Measurements from ENCODE around the gene PNRC2.

Gene PNRC2

GRCh38 chr1:23963617-23964234, 4.1 kb downstream of the PNRC2 start:
- TF ChIP-seq, protein P1, sequence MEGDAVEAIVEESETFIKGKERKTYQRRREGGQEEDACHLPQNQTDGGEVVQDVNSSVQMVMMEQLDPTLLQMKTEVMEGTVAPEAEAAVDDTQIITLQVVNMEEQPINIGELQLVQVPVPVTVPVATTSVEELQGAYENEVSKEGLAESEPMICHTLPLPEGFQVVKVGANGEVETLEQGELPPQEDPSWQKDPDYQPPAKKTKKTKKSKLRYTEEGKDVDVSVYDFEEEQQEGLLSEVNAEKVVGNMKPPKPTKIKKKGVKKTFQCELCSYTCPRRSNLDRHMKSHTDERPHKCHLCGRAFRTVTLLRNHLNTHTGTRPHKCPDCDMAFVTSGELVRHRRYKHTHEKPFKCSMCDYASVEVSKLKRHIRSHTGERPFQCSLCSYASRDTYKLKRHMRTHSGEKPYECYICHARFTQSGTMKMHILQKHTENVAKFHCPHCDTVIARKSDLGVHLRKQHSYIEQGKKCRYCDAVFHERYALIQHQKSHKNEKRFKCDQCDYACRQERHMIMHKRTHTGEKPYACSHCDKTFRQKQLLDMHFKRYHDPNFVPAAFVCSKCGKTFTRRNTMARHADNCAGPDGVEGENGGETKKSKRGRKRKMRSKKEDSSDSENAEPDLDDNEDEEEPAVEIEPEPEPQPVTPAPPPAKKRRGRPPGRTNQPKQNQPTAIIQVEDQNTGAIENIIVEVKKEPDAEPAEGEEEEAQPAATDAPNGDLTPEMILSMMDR (IDR thresholded peaks at IDR 0.05; ENCODE audit: low read depth, low read length, missing control alignments), result no peak
- DNase-seq (ENCODE audit: low read depth), result no peak
- H3K4me3 ChIP-seq (ENCODE audit: low read depth, low read length), result no peak overlapping the region
- in situ Hi-C loops (cut with HindIII; ENCODE audit: low sequenced_read_pairs), result loop anchor here (10.0 kb wide), 2 partner anchors 61 to 121 kb away; no protein-coding TSS in a partner anchor

GRCh38 chr1:23964235-23964668, 4.6 kb downstream of the PNRC2 start:
- DNase-seq (ENCODE audit: low read depth), result no peak
- TF ChIP-seq, protein P1 (IDR thresholded peaks at IDR 0.05; ENCODE audit: low read depth, low read length, missing control alignments), result no peak
- H3K4me3 ChIP-seq (ENCODE audit: low read depth, low read length), result no peak overlapping the region
- in situ Hi-C loops (cut with HindIII; ENCODE audit: low sequenced_read_pairs), result loop anchor here (10.0 kb wide), 2 partner anchors 61 to 121 kb away; no protein-coding TSS in a partner anchor

GRCh38 chr1:23964790-23965740, 5.4 kb downstream of the PNRC2 start:
- no peak overlapping the region for H3K4me3 ChIP-seq (ENCODE audit: low read depth, low read length)
- TF ChIP-seq, protein P1 (IDR thresholded peaks at IDR 0.05; ENCODE audit: low read depth, low read length, missing control alignments), result no peak
- in situ Hi-C loops (cut with HindIII; ENCODE audit: low sequenced_read_pairs), result loop anchor here (10.0 kb wide), 2 partner anchors 60 to 120 kb away; no protein-coding TSS in a partner anchor
- DNase-seq (ENCODE audit: low read depth), result no peak

DNA sequence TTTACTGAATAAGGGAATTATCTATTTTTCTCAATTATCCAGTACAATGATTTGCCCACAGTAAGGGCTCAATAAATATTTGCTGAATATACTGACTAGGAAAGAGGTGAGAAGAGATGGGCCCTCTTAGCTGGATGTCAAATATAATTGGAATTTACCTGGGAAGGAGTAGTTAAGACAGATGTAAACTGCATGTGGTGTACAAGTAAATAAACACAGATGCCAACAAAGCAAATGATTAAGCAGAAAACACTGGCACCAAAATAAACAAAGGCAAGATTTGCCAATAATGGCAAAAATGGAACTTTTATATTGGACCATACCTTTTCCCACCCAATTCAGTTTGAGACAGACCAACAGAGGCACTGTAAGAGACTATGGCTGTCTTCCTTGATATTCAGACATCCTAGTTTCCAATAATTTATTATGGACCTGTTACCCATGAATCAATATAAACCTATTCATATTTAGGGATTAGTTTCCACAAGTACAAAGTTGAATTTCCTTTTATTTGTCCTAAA, 7.4 kb downstream of the PNRC2 start:
- DNase-seq (ENCODE audit: low read depth), result no peak
- TF ChIP-seq, protein P1 (IDR thresholded peaks at IDR 0.05; ENCODE audit: low read depth, low read length, missing control alignments), result no peak
- in situ Hi-C loops (cut with HindIII; ENCODE audit: low sequenced_read_pairs), result loop anchor here (10.0 kb wide), 2 partner anchors 58 to 118 kb away; no protein-coding TSS in a partner anchor
- no peak overlapping the region for H3K4me3 ChIP-seq (ENCODE audit: low read depth, low read length)

DNA sequence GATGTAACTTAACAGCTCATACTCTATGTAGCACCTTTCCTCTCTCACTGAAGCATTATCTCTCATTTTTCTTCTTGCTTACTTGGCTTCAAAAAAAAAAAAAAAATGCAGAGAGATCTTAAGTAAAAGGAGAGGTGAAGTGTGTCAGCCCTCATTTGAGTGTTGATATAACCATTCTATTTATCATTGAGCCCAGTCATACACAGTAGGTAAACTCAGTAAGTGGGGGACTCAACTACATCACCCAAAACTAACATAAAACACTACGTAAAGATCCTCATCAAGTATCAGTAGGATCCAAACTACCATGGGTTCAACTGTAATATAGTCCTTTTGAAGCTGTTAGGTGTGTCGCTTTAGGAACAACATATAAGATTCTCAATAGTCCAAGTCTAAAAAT, 8.2 kb downstream of the PNRC2 start:
- H3K4me3 ChIP-seq (ENCODE audit: low read depth, low read length), result no peak overlapping the region
- TF ChIP-seq, protein P1 (IDR thresholded peaks at IDR 0.05; ENCODE audit: low read depth, low read length, missing control alignments), result no peak
- in situ Hi-C loops (cut with HindIII; ENCODE audit: low sequenced_read_pairs), result loop anchor here (10.0 kb wide), 2 partner anchors 57 to 117 kb away; no protein-coding TSS in a partner anchor
- DNase-seq (ENCODE audit: low read depth), result no peak

GRCh38 chr1:23977187-23977853, 17.7 kb downstream of the PNRC2 start:
- H3K4me3 ChIP-seq (ENCODE audit: low read depth, low read length), result no peak overlapping the region
- in situ Hi-C loops (cut with HindIII; ENCODE audit: low sequenced_read_pairs), result no loop called here
- no peak for DNase-seq (ENCODE audit: low read depth)
- TF ChIP-seq, protein P1 (IDR thresholded peaks at IDR 0.05; ENCODE audit: low read depth, low read length, missing control alignments), result no peak

All from astrocyte of the cerebellum (primary cell).